Measurements from ENCODE around the gene KRTAP4-3.

DNA sequence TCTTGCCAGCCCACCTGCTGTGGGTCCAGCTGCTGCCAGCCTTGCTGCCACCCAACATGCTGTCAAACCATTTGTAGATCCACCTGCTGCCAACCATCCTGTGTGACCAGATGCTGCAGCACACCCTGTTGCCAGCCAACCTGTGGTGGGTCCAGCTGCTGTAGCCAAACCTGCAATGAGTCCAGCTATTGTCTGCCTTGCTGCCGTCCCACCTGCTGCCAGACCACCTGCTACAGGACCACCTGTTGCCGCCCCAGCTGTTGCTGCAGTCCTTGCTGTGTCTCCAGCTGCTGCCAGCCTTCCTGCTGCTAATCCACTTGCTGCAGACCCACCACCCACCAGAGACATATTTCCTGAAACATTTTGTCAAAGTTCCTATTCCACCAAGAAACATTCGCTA is 22.3 kb upstream of the KRTAP4-3 start:
- TF ChIP-seq POLR2A (IDR thresholded peaks at IDR 0.05; ENCODE audit: low read length) (no peak), GATA1 (IDR thresholded peaks at IDR 0.05; ENCODE audit: low read depth, low read length) (no peak)
